Measurements from ENCODE around the gene C16orf54. TPM values are rescaled to one million over a fixed set of nuclear protein-coding genes. Genes with fewer than 3 reads are reported as not detected.
"Not testable (repeated sequence)": the region's sequence is repeated elsewhere in the genome, so short reads cannot be mapped to it uniquely, and the experiment has no call there.

The C16orf54 gene
- total RNA-seq, 1 donor from 2014 or later = not detected

GRCh38 chr16:29730649-29731048 is 15.1 kb downstream of the C16orf54 start:
- Mint-ChIP-seq H3K36me3 (ENCODE audit: unreplicated experiment) (no peaks in the 10 kb centered on the region), H3K9me3 (ENCODE audit: unreplicated experiment) (no peaks in the 10 kb centered on the region), H3K27me3 (ENCODE audit: unreplicated experiment) (peaks cover 39% of the 10 kb centered on the region), H3K4me3 (ENCODE audit: unreplicated experiment) (no peak overlapping the region), H3K27ac (ENCODE audit: unreplicated experiment) (no peak overlapping the region), H3K4me1 (ENCODE audit: unreplicated experiment) (peaks cover 4% of the 10 kb centered on the region)
- DNase-seq (ENCODE audit: extremely low spot score, unreplicated experiment) = no peak
- no peak for TF ChIP-seq CTCF (IDR thresholded peaks at IDR 0.05)

- Mint-ChIP-seq H3K27ac (ENCODE audit: unreplicated experiment) (no peak overlapping the region), H3K27me3 (ENCODE audit: unreplicated experiment) (peaks cover 38% of the 10 kb centered on the region), H3K4me3 (ENCODE audit: unreplicated experiment) (no peak overlapping the region)
Measured at GRCh38 chr16:29729116-29729521, 16.7 kb downstream of the C16orf54 start.

GRCh38 chr16:29727452-29727851 is 18.3 kb downstream of the C16orf54 start:
- Mint-ChIP-seq H3K4me1 (ENCODE audit: unreplicated experiment) (peaks cover 4% of the 10 kb centered on the region), H3K36me3 (ENCODE audit: unreplicated experiment) (no peaks in the 10 kb centered on the region), H3K27ac (ENCODE audit: unreplicated experiment) (no peak overlapping the region), H3K4me3 (ENCODE audit: unreplicated experiment) (no peak overlapping the region), H3K27me3 (ENCODE audit: unreplicated experiment) (peaks cover 35% of the 10 kb centered on the region), H3K9me3 (ENCODE audit: unreplicated experiment) (no peaks in the 10 kb centered on the region)
- DNase-seq (ENCODE audit: extremely low spot score, unreplicated experiment) = no peak
- TF ChIP-seq CTCF (IDR thresholded peaks at IDR 0.05) = no peak

More at GRCh38 chr16:29729116-29729521, 16.7 kb downstream of the C16orf54 start:
- no peak for DNase-seq (ENCODE audit: extremely low spot score, unreplicated experiment)
- peak; percentile 70 for TF ChIP-seq CTCF (IDR thresholded peaks at IDR 0.05)
- peaks cover 4% of the 10 kb centered on the region for H3K4me1 Mint-ChIP-seq (ENCODE audit: unreplicated experiment)
- no peaks in the 10 kb centered on the region for H3K9me3 Mint-ChIP-seq (ENCODE audit: unreplicated experiment)
- no peaks in the 10 kb centered on the region for H3K36me3 Mint-ChIP-seq (ENCODE audit: unreplicated experiment)

GRCh38 chr16:29726845-29727377 is 18.9 kb downstream of the C16orf54 start:
- no peak overlapping the region for H3K27ac Mint-ChIP-seq (ENCODE audit: unreplicated experiment)
- no peak for DNase-seq (ENCODE audit: extremely low spot score, unreplicated experiment)
- TF ChIP-seq CTCF (IDR thresholded peaks at IDR 0.05) = no peak
- no peaks in the 10 kb centered on the region for H3K9me3 Mint-ChIP-seq (ENCODE audit: unreplicated experiment)
- peaks cover 33% of the 10 kb centered on the region for H3K27me3 Mint-ChIP-seq (ENCODE audit: unreplicated experiment)
- H3K36me3 Mint-ChIP-seq (ENCODE audit: unreplicated experiment) = no peaks in the 10 kb centered on the region
- peaks cover 4% of the 10 kb centered on the region for H3K4me1 Mint-ChIP-seq (ENCODE audit: unreplicated experiment)
- H3K4me3 Mint-ChIP-seq (ENCODE audit: unreplicated experiment) = no peak overlapping the region

- TF ChIP-seq CTCF (IDR thresholded peaks at IDR 0.05) = peak; percentile 69
- H3K4me3 Mint-ChIP-seq (ENCODE audit: unreplicated experiment); H3K36me3 Mint-ChIP-seq (ENCODE audit: unreplicated experiment); DNase-seq (ENCODE audit: extremely low spot score, unreplicated experiment); H3K4me1 Mint-ChIP-seq (ENCODE audit: unreplicated experiment); H3K27ac Mint-ChIP-seq (ENCODE audit: unreplicated experiment); H3K9me3 Mint-ChIP-seq (ENCODE audit: unreplicated experiment): not testable (repeated sequence)
- H3K27me3 Mint-ChIP-seq (ENCODE audit: unreplicated experiment) = peaks cover 16% of the 10 kb centered on the region
Measured at GRCh38 chr16:29721167-29721879, 24.5 kb downstream of the C16orf54 start.

Measured in osteocyte (in vitro differentiated cells).